OCI-LY3 (cell line): ENCODE results near the gene COQ7.

Experiments used
- H2AFZ ChIP-seq: fragments of 200-600, 300-600 bp; shearing (Covaris generic); 2 replicates; pipeline ENCODE4 v1.6.0; 2014; ENCODE audit warnings: antibody characterized with exemption, low read depth, low read length
- H3K27ac ChIP-seq: fragments of 200-600, 300-600 bp; sonication (generic); 2 replicates; pipeline ENCODE4 v1.5.1; 2014; ENCODE audit warnings: mild to moderate bottlenecking, low read length, moderate library complexity, mixed read lengths
- H3K27me3 ChIP-seq: fragments of 200-600, 300-600 bp; sonication (generic); 2 replicates; pipeline ENCODE4 v1.6.1; 2014; ENCODE audit warnings: low read depth, low read length, mixed read lengths
- H3K36me3 ChIP-seq: fragments of 200-600, 300-600 bp; sonication (generic); replicated peaks from 2 replicates; pipeline ENCODE3; 2014; ENCODE audit warnings: low read depth, low read length, mixed read lengths
- H3K4me1 ChIP-seq: fragments of 300-600, 200-600 bp; sonication (generic); 2 replicates; pipeline ENCODE4 v1.6.1; 2014; ENCODE audit warnings: low read length, mixed read lengths
- H3K4me2 ChIP-seq: fragments of 200-600, 300-600 bp; sonication (generic); 2 replicates; pipeline ENCODE4 v1.6.1; 2014; ENCODE audit warnings: low read length, mixed read lengths
- H3K4me3 ChIP-seq: fragments of 300-600, 200-600 bp; sonication (generic); 2 replicates; pipeline ENCODE4 v1.5.1; 2014; ENCODE audit warnings: antibody characterized with exemption, mild to moderate bottlenecking, low read length, moderate library complexity
- H3K79me2 ChIP-seq: fragments of 300-600, 200-600 bp; shearing (Covaris generic); 2 replicates; pipeline ENCODE4 v1.6.1; 2014; ENCODE audit warnings: mild to moderate bottlenecking, low read length, mixed read lengths
- H3K9ac ChIP-seq: fragments of 300-600, 200-600 bp; shearing (Covaris generic); 2 replicates; pipeline ENCODE4 v1.6.0; 2014; ENCODE audit warnings: mild to moderate bottlenecking, low read length, moderate library complexity
- H3K9me3 ChIP-seq: fragments of 200-600, 300-600 bp; shearing (Covaris generic); 2 replicates; pipeline ENCODE4 v1.6.1; 2014; ENCODE audit warnings: low read length, mixed read lengths; ENCODE audit not compliant: insufficient read depth
- H4K20me1 ChIP-seq: fragments of 200-600, 300-600 bp; sonication (generic); 2 replicates; pipeline ENCODE4 v1.6.1; 2016; ENCODE audit warnings: low read length, mixed read lengths; ENCODE audit not compliant: insufficient read depth
- EZH2phosphoT487 ChIP-seq: fragments of 200-600 bp; shearing (Covaris generic); IDR thresholded peaks from 2 replicates; pipeline ENCODE4 v1.6.1; 2018; ENCODE audit warnings: antibody characterized with exemption, mixed run types, low read depth
- TF ChIP-seq, protein P1 (sequence below): fragments of 200-600, 300-600 bp; sonication (generic); IDR thresholded peaks from 2 replicates; pipeline ENCODE4 v1.5.1; 2014; ENCODE audit warnings: antibody characterized with exemption, low read length, low read depth

The COQ7 gene

DNA sequence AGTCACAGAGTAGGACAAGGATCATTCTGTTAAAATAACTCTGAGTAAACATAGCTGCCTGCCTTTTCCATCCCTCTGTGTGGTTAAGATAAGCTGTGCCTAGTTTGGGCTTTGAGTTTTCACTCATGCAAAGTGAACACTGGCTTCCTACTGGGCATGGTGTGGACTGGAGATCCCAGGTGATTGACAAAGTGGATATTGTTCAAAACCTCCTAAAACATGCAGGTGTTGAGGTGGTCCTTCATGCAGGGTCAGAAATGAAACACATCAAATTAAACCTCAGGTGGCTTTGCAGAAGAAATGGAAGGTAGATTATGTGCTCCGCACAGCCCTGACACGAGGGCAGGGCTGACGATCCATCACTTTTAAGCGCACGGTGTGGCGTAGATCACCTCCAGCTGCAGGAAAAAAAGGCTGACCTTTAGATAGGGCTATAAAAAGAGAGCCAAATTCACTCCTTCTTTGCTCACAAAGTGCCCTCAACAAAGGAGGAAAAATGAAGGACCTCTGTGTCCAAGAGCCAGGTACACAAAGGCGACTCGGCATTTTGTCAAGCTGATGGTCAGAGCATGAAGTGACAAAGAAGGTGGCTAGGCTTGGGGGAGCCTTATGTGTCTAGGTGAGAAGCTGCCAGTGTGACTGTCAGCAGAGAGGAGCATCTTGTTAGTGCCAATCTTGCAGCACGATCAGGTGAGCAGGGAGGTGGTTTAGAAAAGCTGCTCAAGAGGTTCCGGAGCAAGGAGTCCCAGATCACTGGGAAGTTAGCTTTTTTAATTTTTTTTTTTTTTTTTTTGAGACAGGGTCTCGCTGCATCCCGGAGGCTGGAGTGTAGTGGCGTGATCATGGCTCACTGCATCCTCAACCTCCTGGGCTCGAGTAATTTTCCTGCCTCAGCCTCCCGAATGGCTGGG, 26.5 kb downstream of the COQ7 start:
- Histone ChIP-seq H3K27ac (no peak overlapping the region), H3K4me2 (no peak overlapping the region), H3K9ac (no peak overlapping the region)

GRCh38 chr16:19094542-19095365, 27.3 kb downstream of the COQ7 start:
- Histone ChIP-seq H3K27ac (peak overlapping the region; percentile 48; the same call in 1 of the 2 replicates), H3K4me1 (peaks cover 14% of the 10 kb centered on the region), H3K9ac (no peak overlapping the region), H2AFZ (no peak overlapping the region), H3K79me2 (no peaks in the 10 kb centered on the region), H3K4me3 (no peak overlapping the region), H3K4me2 (no peak overlapping the region), H4K20me1 (no peaks in the 10 kb centered on the region), H3K36me3 (peaks cover 5% of the 10 kb centered on the region), H3K27me3 (no peaks in the 10 kb centered on the region), H3K9me3 (peaks cover 24% of the 10 kb centered on the region; the same call in 1 of the 2 replicates)
- TF ChIP-seq, protein P1, sequence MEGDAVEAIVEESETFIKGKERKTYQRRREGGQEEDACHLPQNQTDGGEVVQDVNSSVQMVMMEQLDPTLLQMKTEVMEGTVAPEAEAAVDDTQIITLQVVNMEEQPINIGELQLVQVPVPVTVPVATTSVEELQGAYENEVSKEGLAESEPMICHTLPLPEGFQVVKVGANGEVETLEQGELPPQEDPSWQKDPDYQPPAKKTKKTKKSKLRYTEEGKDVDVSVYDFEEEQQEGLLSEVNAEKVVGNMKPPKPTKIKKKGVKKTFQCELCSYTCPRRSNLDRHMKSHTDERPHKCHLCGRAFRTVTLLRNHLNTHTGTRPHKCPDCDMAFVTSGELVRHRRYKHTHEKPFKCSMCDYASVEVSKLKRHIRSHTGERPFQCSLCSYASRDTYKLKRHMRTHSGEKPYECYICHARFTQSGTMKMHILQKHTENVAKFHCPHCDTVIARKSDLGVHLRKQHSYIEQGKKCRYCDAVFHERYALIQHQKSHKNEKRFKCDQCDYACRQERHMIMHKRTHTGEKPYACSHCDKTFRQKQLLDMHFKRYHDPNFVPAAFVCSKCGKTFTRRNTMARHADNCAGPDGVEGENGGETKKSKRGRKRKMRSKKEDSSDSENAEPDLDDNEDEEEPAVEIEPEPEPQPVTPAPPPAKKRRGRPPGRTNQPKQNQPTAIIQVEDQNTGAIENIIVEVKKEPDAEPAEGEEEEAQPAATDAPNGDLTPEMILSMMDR, result no peak
- TF ChIP-seq EZH2phosphoT487, result no peak

More for the DNA sequence above, 26.5 kb downstream of the COQ7 start:
- Histone ChIP-seq H3K4me1 (peaks cover 17% of the 10 kb centered on the region), H3K9me3 (peaks cover 24% of the 10 kb centered on the region; the same call in 1 of the 2 replicates), H2AFZ (no peak overlapping the region), H3K79me2 (no peaks in the 10 kb centered on the region), H3K36me3 (peaks cover 5% of the 10 kb centered on the region), H4K20me1 (no peaks in the 10 kb centered on the region), H3K27me3 (no peaks in the 10 kb centered on the region), H3K4me3 (no peak overlapping the region)
- TF ChIP-seq, protein P1, result no peak
- no peak for TF ChIP-seq EZH2phosphoT487

GRCh38 chr16:19095654-19096053, 28.2 kb downstream of the COQ7 start:
- no peaks in the 10 kb centered on the region for H3K27me3 ChIP-seq
- no peak overlapping the region for H3K9ac ChIP-seq
- H4K20me1 ChIP-seq, result no peaks in the 10 kb centered on the region
- H3K27ac ChIP-seq, result peak overlapping the region; percentile 48
- no peak overlapping the region for H2AFZ ChIP-seq
- no peak overlapping the region for H3K4me3 ChIP-seq
- H3K4me2 ChIP-seq, result peak overlapping the region; percentile 27; the same call in 1 of the 2 replicates
- peaks cover 5% of the 10 kb centered on the region for H3K36me3 ChIP-seq
- peaks cover 20% of the 10 kb centered on the region; the same call in 1 of the 2 replicates for H3K9me3 ChIP-seq
- TF ChIP-seq EZH2phosphoT487, result no peak
- TF ChIP-seq, protein P1, result no peak
- H3K4me1 ChIP-seq, result peaks cover 14% of the 10 kb centered on the region
- H3K79me2 ChIP-seq, result no peaks in the 10 kb centered on the region

DNA sequence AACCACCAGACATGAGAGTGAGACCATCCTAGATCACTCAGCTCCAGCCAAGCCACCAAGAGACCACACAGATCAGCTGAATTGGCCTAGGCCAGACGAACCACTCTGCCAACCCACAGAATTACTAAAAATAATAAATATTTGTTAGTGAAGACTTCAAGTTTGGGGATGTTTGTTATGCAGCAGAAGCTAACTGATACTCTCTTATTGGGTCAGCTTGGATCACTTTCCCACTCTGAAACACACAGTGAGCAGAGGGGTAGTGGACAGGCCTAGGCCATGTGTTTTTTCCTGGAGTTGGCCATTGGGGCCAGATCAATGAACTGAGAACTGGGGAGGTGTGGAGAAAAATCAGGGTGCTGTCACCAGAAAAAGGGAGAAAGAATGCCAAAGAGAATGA, 30.8 kb downstream of the COQ7 start:
- H3K9me3 ChIP-seq, result peaks cover 16% of the 10 kb centered on the region; the same call in 1 of the 2 replicates
- H3K4me2 ChIP-seq, result no peak overlapping the region
- H3K79me2 ChIP-seq, result no peaks in the 10 kb centered on the region
- no peak overlapping the region for H3K4me3 ChIP-seq
- H4K20me1 ChIP-seq, result no peaks in the 10 kb centered on the region; the same call in 1 of the 2 replicates
- H3K36me3 ChIP-seq, result peaks cover 5% of the 10 kb centered on the region
- H2AFZ ChIP-seq, result no peak overlapping the region
- peaks cover 14% of the 10 kb centered on the region for H3K4me1 ChIP-seq
- H3K9ac ChIP-seq, result no peak overlapping the region
- no peaks in the 10 kb centered on the region for H3K27me3 ChIP-seq
- no peak for TF ChIP-seq EZH2phosphoT487
- TF ChIP-seq, protein P1, result no peak
- no peak overlapping the region for H3K27ac ChIP-seq
